Activated CD4-positive, alpha-beta memory T cell treated with anti-CD3 and anti-CD28 coated beads for 36 hours (primary cell): ENCODE results near the gene IMMT. TPM values are rescaled to one million over a fixed set of nuclear protein-coding genes. Genes with fewer than 3 reads are reported as not detected.
"Not testable (repeated sequence)": the region's sequence is repeated elsewhere in the genome, so short reads cannot be mapped to it uniquely, and the experiment has no call there.

Source experiments
- CTCF ChIA-PET: fragments of 350-600 bp; sonication (Branson Sonifier 250); formaldehyde crosslinking; loops from one replicate; lab custom pipeline; 2021; ENCODE audit warnings: antibody characterized with exemption, inconsistent platforms; lab: Charles Lee
- POLR2A ChIA-PET: fragments of 350-600 bp; sonication (Branson Sonifier 250); formaldehyde crosslinking; loops from one replicate; lab custom pipeline; 2021; ENCODE audit warnings: antibody characterized with exemption; lab: Charles Lee
- DNase-seq: peaks from one replicate; pipeline ENCODE4 v3.0.0-alpha.2; 2020
- H3K27ac Mint-ChIP-seq: one replicate; pipeline ENCODE4 v1.8.0; 2021; ENCODE audit warnings: mixed read lengths
- H3K27me3 Mint-ChIP-seq: one replicate; pipeline ENCODE4 v1.8.0; 2021; ENCODE audit warnings: mixed read lengths
- H3K36me3 Mint-ChIP-seq: one replicate; pipeline ENCODE4 v1.8.0; 2021; ENCODE audit warnings: mixed read lengths
- H3K4me1 Mint-ChIP-seq: one replicate; pipeline ENCODE4 v1.8.0; 2021; ENCODE audit warnings: low read depth, mixed read lengths
- H3K4me3 Mint-ChIP-seq: one replicate; pipeline ENCODE4 v1.8.0; 2021; ENCODE audit warnings: mild to moderate bottlenecking, mixed read lengths
- H3K9me3 Mint-ChIP-seq: one replicate; pipeline ENCODE4 v1.8.0; 2021; ENCODE audit warnings: mixed read lengths
- intact Hi-C: fragments of 100-400 bp; cut with micrococcal nuclease; formaldehyde crosslinking; loops from one replicate; pipeline ENCODE4 v1.15.1; 2023
- total RNA-seq, 2 experiments: library from RNA; stranded (reverse); gene quantifications; one replicate each; pipeline ENCODE4 v1.2.3, GENCODE V29; 2021

The IMMT gene
- total RNA-seq: 100 to 1,000 TPM; 170 to 172 TPM

DNA sequence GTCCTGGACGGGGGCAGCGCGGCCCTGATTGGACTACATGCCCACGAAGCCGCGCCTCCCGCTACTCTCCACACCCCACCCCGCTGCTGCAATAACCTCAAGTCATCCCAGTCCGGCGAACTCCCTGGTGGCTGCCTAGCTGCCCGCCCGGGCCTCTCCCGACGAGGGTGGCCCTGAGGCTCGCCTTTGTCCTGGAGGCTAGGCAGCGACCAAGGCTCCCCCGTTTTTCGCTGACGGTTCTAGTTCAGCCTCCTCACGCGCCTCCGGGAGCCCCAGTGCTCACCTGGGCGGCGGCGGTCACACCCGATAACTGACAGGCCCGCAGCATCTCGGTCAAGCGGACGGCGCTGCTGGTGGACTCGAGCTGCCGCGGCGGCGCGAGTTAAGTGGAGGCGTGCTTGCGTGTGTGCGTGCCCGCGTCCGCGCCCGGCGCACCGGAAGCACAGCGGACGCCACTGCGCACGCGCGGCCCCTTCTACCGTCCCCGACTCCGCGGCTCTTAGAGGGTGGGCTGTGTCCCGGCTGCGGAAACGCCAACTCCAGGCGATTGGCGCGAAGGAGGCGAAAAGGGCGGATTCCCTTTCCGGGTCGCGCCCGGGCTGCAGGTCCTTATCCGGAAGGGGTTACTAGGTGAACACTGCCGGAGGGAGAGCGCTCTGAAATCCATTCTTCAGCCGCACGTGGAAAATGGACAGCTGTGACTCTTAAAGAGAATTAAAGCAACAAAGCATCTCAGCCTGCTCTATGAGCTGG, at the start of gene IMMT:
Gene IMMT (minus strand): TSS at position 408 of the 753 bp plus-strand sequence. CDS start 80 bp downstream, at position 328.
- Mint-ChIP-seq H3K27ac (peak within 1 kb of the TSS; percentile 88), H3K4me3 (peak within 1 kb of the TSS; percentile 91), H3K36me3 (peaks cover 15% of the 10 kb centered on the region), H3K9me3 (no peaks in the 10 kb centered on the region), H3K4me1 (peaks cover 39% of the 10 kb centered on the region), H3K27me3 (no peaks in the 10 kb centered on the region)
- intact Hi-C loops: loop anchor here (1.0 to 10.0 kb wide), 6 partner anchors 88 to 427 kb away; partner anchors contain the start of genes CHMP3, PTCD3 and RNF103
- ChIA-PET CTCF (interaction anchor here (1.2 to 1.7 kb wide), 3 partner anchors 10 to 107 kb away, joined by 3 to 4 read pairs (median 4); no protein-coding TSS in a partner anchor), POLR2A (interaction anchor here (0.8 to 1.6 kb wide), 6 partner anchors 10 to 247 kb away, joined by 3 to 10 read pairs (median 7); partner anchors contain the start of genes KDM3A, POLR1A and PTCD3)
- peak; percentile 96 for DNase-seq

DNA sequence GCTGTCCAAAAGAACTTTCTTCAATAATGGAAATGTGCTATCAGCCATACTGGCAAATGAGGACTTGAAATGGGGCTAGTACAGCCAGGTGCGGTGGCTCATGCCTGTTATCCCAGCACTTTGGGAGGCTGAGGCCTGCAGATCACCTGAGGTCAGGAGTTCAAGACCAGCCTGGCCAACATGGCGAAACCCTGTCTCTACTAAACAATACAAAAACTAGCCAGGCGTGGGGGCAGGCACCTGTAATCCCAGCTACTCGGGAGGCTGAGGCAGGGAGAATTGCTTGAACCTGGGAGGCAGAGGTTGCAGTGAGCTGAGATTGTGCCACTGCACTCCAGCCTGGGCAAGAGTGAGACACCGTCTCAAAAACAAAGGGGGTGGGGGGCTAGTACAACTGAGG, 49.5 kb upstream of the IMMT start:
- intact Hi-C loops, DNase-seq, H3K4me3 Mint-ChIP-seq, H3K9me3 Mint-ChIP-seq, H3K4me1 Mint-ChIP-seq, CTCF ChIA-PET, POLR2A ChIA-PET, H3K36me3 Mint-ChIP-seq, H3K27ac Mint-ChIP-seq, H3K27me3 Mint-ChIP-seq: not testable (repeated sequence)

DNA sequence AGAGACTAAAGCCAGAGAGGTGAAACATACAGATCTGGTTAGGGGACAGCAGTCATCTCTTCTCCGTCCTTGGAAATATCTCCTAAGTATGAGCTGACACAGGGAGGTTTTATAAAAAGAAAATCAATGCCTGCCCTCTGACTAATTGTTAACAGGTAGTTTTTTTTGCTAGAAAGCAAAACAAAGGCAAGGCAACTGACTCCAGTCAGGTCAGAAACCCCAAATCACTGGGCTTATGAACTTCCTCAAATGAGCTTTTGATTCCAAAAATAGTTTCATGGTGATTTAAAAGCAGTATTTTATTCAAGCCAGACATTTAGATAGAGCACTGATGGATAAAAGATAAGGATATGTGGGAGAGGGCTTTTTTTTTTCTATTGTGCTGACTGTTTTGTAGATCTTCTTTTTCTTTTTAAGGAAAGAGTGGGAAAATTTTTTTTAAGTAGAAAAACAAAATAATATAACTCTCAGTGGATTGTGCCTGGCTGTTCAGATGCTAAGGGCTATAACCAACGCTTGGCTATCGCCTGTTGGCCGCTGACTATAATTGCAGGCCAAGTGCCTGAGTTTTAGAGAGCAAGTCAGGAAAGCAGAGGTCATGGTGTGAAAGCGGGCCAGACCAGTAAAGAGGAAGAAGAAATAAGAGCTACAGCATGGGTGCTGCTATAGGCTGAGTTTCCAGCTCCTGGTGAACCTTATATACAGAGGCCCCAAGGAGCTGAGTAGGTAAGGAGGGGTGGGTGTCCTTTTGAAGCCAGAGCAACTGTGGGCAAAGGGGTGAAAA, 48.9 kb upstream of the IMMT start:
- Mint-ChIP-seq H3K27me3 (no peaks in the 10 kb centered on the region), H3K36me3 (no peaks in the 10 kb centered on the region), H3K4me3 (no peak overlapping the region), H3K27ac (no peak overlapping the region), H3K4me1 (no peaks in the 10 kb centered on the region), H3K9me3 (no peaks in the 10 kb centered on the region)
- ChIA-PET CTCF (no interaction called here), POLR2A (no interaction called here)
- no peak for DNase-seq
- intact Hi-C loops: no loop called here

DNA sequence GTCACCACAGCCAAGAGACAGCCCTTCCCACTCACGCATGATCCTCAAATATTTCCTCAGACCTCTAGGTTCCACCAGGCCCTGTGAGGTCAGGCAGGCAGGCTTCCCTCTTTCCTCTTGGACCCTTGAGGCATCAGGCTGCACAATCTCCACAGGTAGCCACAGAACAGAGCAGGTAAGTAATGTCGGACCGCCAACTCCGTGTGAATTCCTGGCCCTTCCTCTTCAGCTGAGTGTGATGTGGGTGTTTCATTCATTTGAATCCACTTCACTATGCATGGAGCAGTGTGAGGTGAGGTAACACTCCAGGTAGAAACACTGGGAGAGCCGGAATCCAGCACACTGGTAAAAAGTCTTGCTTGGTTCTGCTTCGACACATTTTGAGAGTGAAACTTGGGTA, 48.0 kb upstream of the IMMT start:
- DNase-seq: no peak
- Mint-ChIP-seq H3K9me3 (no peaks in the 10 kb centered on the region), H3K4me1 (peaks cover 5% of the 10 kb centered on the region), H3K27ac (no peak overlapping the region), H3K27me3 (no peaks in the 10 kb centered on the region), H3K4me3 (no peak overlapping the region), H3K36me3 (no peaks in the 10 kb centered on the region)
- POLR2A ChIA-PET: no interaction called here
- intact Hi-C loops: no loop called here
- CTCF ChIA-PET: no interaction called here

DNA sequence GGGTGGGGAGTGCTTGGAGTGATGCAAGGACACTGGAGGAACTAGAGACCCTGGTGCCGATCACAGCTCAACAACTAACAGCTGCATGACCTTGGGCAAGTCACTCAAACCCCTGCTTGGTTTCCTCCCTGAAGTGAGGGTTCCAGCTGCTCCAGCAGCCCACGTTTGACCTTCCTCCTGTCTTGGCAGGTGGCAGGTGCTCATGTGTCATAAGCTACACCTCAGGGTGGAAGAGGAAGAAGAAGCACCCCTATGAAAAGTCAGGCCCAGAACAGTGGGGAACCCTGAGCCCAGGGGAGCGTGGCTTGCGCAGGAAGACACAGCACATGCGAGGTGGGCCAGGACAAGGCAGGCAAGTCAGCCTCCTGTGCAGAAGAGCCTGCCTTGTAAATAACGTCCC, 46.3 kb upstream of the IMMT start:
- ChIA-PET CTCF (no interaction called here), POLR2A (no interaction called here)
- H3K9me3 Mint-ChIP-seq: no peaks in the 10 kb centered on the region
- DNase-seq: no peak
- H3K4me3 Mint-ChIP-seq: no peak overlapping the region
- H3K36me3 Mint-ChIP-seq: no peaks in the 10 kb centered on the region
- intact Hi-C loops: no loop called here
- H3K27me3 Mint-ChIP-seq: no peaks in the 10 kb centered on the region
- no peak overlapping the region for H3K27ac Mint-ChIP-seq
- peaks cover 7% of the 10 kb centered on the region for H3K4me1 Mint-ChIP-seq

DNA sequence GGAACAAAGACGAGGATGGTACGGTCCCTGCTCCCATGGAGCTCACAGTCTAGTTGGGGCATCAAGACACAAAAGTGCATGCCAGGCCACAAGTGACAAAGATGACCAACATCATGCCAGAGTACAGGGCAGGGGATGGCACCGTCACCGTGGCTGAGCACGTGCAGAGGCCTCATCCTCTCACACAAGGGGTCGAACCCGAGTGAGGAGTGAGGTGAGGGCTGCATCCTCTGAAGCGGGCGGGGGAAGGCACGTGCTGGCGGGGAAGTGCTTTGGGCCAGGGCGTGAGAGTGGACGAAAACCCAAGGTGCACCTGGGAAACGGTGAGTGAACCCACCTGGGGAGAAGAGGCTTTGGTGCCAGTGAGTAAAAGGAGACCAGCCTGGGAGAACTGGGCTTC, 45.0 kb upstream of the IMMT start:
- no peak overlapping the region for H3K4me3 Mint-ChIP-seq
- no peaks in the 10 kb centered on the region for H3K9me3 Mint-ChIP-seq
- no peaks in the 10 kb centered on the region for H3K36me3 Mint-ChIP-seq
- H3K27me3 Mint-ChIP-seq: no peaks in the 10 kb centered on the region
- DNase-seq: no peak
- no peak overlapping the region for H3K27ac Mint-ChIP-seq
- peaks cover 7% of the 10 kb centered on the region for H3K4me1 Mint-ChIP-seq
- POLR2A ChIA-PET: no interaction called here
- intact Hi-C loops: no loop called here
- CTCF ChIA-PET: no interaction called here

DNA sequence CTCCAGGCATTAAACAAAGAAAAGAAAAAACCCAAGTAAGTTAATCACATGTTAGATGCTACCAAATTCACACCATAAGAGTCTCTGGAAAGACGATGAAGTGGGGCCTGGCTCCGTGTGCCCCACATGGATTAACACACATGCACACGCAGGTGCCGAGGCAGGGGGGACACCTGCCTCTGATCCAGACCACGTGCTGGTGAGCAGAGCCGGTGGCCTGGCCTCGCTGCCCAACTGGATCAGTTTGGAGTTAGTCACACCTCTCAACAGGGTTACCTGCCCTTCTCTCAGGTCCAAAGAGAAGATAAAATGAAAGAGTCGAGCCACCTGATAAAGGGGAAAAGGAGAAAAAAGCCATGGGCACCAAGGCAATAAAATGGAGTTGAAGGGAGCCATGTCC, 44.5 kb upstream of the IMMT start:
- POLR2A ChIA-PET: no interaction called here
- no peak for DNase-seq
- Mint-ChIP-seq H3K4me1 (peaks cover 7% of the 10 kb centered on the region), H3K27me3 (no peaks in the 10 kb centered on the region), H3K36me3 (no peaks in the 10 kb centered on the region), H3K4me3 (no peak overlapping the region), H3K9me3 (no peaks in the 10 kb centered on the region), H3K27ac (no peak overlapping the region)
- intact Hi-C loops: no loop called here
- CTCF ChIA-PET: no interaction called here

DNA sequence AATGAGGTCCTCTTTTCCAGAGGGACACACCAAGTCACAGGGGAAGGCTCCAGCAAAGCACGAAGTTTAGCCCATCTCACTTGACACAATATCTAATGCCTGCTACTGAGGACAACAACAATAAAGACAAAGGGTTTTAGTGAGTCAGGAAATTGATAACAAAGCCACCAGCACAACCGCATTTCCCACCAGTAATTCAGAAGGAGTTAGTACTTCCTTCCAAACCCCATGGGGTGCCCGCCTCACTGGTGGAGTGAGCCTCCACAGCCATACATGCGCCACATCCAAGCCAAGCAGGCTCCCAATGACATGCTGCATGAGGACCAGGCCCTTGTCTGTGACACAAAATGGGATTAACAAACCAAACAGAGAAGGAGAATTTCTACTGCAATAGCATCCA, 44.1 kb upstream of the IMMT start:
- intact Hi-C loops: no loop called here
- Mint-ChIP-seq H3K27ac (no peak overlapping the region), H3K36me3 (no peaks in the 10 kb centered on the region), H3K27me3 (no peaks in the 10 kb centered on the region), H3K9me3 (no peaks in the 10 kb centered on the region), H3K4me3 (no peak overlapping the region), H3K4me1 (peaks cover 7% of the 10 kb centered on the region)
- POLR2A ChIA-PET: no interaction called here
- no peak for DNase-seq
- CTCF ChIA-PET: no interaction called here

DNA sequence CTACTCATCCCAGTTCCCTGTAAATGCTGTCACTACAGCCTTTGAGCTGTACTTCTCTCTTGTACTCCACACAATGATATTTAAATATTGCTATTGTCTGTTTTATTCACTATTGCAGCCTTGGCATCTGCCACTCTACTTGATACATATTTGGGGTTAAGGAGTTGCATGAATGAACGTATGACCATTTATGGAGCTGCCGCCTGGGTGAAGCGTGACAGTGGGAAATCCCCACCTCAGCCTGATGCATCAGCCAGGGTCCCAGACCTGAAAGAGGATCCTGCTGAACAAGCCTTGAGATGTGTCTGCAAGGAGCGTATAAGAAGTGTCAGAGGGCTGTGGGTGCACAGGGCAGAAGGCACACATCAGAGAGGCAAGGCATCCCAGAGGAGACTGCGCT, 43.1 kb upstream of the IMMT start:
- intact Hi-C loops: no loop called here
- no peak overlapping the region for H3K27ac Mint-ChIP-seq
- no peaks in the 10 kb centered on the region for H3K9me3 Mint-ChIP-seq
- H3K4me3 Mint-ChIP-seq: no peak overlapping the region
- ChIA-PET CTCF (interaction anchor here (1.2 kb wide), 1 partner anchor 17 kb away, joined by 6 read pairs; no protein-coding TSS in a partner anchor), POLR2A (no interaction called here)
- H3K36me3 Mint-ChIP-seq: no peaks in the 10 kb centered on the region
- H3K27me3 Mint-ChIP-seq: no peaks in the 10 kb centered on the region
- peaks cover 7% of the 10 kb centered on the region for H3K4me1 Mint-ChIP-seq
- peak; percentile 66 for DNase-seq

DNA sequence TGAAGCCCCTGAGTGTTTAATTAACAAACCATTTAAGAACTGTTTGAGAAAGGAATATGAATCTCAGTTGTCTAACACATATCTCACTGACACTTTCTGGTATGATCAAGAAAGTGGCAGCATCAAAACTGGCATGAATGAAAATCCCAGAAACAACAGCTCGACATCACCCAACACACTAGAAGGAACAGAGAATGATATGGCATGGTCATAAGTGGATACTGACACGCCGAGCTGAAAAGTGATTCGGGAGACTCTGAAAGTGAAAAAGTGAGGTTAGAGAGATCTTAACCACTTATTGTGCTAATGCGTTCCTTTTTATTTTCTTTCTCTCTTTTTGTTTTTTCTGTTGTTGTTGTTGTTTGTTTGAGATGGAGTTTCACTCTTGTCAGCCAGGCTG, 41.9 kb upstream of the IMMT start:
- intact Hi-C loops: no loop called here
- no peaks in the 10 kb centered on the region for H3K36me3 Mint-ChIP-seq
- H3K27ac Mint-ChIP-seq: no peak overlapping the region
- H3K4me1 Mint-ChIP-seq: peaks cover 7% of the 10 kb centered on the region
- no peak for DNase-seq
- POLR2A ChIA-PET: no interaction called here
- H3K4me3 Mint-ChIP-seq: no peak overlapping the region
- H3K9me3 Mint-ChIP-seq: no peaks in the 10 kb centered on the region
- no peaks in the 10 kb centered on the region for H3K27me3 Mint-ChIP-seq
- CTCF ChIA-PET: interaction anchor here (1.2 kb wide), 1 partner anchor 16 kb away, joined by 6 read pairs; no protein-coding TSS in a partner anchor

DNA sequence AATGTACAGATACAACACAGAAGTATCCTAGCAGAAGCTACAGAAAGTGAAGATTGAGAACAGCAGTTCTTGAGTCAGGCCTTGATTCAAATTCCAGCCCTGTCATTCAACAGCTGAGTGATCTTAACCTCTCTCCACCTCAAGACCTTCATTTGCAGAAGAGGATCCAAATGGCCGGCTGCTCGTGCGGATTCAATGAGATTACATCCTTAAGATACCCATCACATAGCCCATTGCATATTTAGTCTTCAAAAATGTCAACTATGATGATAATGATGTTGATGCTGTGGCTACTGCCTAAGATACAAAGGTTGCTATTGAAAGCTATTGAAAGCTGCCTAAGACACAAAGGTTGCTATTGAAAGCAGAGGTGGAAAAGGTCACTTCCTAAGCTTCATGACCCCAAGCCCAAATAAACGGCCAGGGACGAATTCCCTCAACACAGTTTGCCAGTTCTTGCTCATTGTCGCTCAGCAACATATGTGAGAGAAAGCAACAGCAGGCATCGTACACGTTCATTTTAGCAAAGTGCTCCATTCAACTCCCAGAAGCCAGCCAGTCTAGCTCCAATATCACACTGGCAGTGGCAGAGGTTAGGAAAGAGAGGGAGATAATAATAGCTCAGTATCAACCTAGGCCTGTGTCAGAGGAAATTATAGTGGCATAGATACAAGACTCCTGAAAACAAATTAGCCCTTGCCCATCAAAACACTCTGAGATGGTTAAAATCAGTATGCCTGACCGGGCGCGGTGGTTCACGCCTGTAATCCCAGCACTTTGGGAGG, 40.1 kb upstream of the IMMT start:
- intact Hi-C loops: no loop called here
- H3K4me3 Mint-ChIP-seq: no peak overlapping the region
- ChIA-PET CTCF (interaction anchor here (2.2 kb wide), 1 partner anchor 14 kb away, joined by 10 read pairs; no protein-coding TSS in a partner anchor), POLR2A (no interaction called here)
- DNase-seq: no peak
- no peak overlapping the region for H3K27ac Mint-ChIP-seq
- no peaks in the 10 kb centered on the region for H3K27me3 Mint-ChIP-seq
- no peaks in the 10 kb centered on the region for H3K9me3 Mint-ChIP-seq
- no peaks in the 10 kb centered on the region for H3K36me3 Mint-ChIP-seq
- H3K4me1 Mint-ChIP-seq: peaks cover 7% of the 10 kb centered on the region
